ENCODE results near the gene CAMTA2. TPM values are rescaled to one million over a fixed set of nuclear protein-coding genes. Genes with fewer than 3 reads are reported as not detected.

The CAMTA2 gene
- total and polyA plus RNA-seq, 3 experiments from 2014 or later = 19.6 to 90.6 (median 85.6) TPM

DNA sequence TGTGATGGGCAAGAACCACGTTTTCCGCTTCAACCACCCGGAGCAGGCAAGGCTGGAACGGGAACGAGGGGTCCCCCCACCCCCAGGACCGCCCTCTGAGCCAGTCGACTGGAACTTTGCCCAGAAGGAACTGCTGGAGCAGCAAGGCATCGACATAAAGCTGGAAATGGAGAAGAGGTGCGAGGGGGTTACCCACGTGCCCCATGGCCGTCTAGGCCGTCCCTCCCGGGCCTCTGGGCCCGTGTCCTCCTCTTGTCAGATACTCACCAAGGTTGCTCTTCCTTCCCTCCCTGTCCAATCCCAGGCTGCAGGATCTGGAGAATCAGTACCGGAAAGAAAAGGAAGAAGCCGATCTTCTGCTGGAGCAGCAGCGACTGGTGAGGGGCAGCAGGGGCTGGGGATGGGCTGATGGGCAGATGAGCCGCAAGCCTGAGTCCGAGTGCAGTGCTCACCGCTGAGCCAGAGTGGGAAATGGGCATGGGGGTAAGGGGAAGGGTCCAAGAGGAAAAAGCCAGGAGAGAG is 33.1 kb upstream of the CAMTA2 start:
- no peak for DNase-seq
- ChIA-PET POLR2A (no interaction called here), CTCF (interaction anchor here (1.0 to 1.9 kb wide), 3 partner anchors 8 to 80 kb away, joined by 3 to 10 read pairs (median 4); partner anchors contain the start of genes RNF167 and SLC25A11)
- no peaks in the 10 kb centered on the region for H3K9me3 ChIP-seq (ENCODE audit: low read length)
- H3K27ac Mint-ChIP-seq = no peak overlapping the region
- H3K9me3 Mint-ChIP-seq = no peaks in the 10 kb centered on the region
- H3K36me3 ChIP-seq (ENCODE audit: insufficient read depth, low read length) = peaks cover 6% of the 10 kb centered on the region
- no peak overlapping the region for H3K4me3 Mint-ChIP-seq
- peaks cover 0 to 62% (median 12%) of the 10 kb centered on the region in 3 donors for H3K36me3 Mint-ChIP-seq
- H3K4me3 ChIP-seq (ENCODE audit: low read length) = no peak overlapping the region
- peaks cover 0 to 8% (median 0%) of the 10 kb centered on the region in 3 donors for H3K4me1 Mint-ChIP-seq
- H3K27me3 Mint-ChIP-seq = no peaks in the 10 kb centered on the region
- H3K4me1 ChIP-seq (ENCODE audit: insufficient read depth, low read length) = no peaks in the 10 kb centered on the region
- H3K27ac ChIP-seq (ENCODE audit: low read depth, low read length) = no peak overlapping the region
- H3K27me3 ChIP-seq (ENCODE audit: insufficient read depth, low read length, poor library complexity, severe bottlenecking) = no peaks in the 10 kb centered on the region

DNA sequence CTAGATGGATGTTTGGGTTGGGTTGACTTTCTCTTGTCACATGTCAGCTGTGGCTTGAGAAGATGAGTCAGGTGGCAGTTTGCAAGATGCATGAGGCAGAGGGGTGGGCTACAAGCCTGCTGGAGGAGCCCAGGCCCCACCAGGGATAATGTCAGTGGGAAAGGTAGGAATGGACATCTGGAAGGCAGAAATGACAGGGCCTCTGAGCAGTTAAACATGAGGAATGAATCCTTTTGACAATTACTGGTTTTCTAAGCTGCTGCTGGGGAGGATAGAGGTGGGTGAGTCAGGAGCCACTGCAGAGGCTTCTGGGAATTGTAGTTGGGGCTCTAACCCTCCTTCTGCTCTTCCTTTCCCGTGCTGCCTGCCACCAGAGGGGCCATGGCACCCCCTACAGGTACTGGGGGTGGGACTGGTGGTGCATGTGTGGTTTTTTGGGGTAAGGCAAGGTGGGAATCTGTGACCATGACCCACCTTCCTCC is 32.0 kb upstream of the CAMTA2 start:
- peaks cover 6% of the 10 kb centered on the region for H3K36me3 ChIP-seq (ENCODE audit: insufficient read depth, low read length)
- no peak overlapping the region for H3K27ac ChIP-seq (ENCODE audit: low read depth, low read length)
- peak in 3 of 5 donors; percentile 35 to 69 (median 49) for DNase-seq
- H3K9me3 ChIP-seq (ENCODE audit: low read length) = no peaks in the 10 kb centered on the region
- Mint-ChIP-seq H3K27me3 (no peaks in the 10 kb centered on the region), H3K36me3 (peaks cover 0 to 68% (median 11%) of the 10 kb centered on the region in 3 donors), H3K4me3 (no peak overlapping the region), H3K27ac (peak overlapping the region in 3 of 8 donors; percentile 18 to 89 (median 26)), H3K9me3 (no peaks in the 10 kb centered on the region), H3K4me1 (peaks cover 0 to 8% (median 0%) of the 10 kb centered on the region in 3 donors)
- H3K4me1 ChIP-seq (ENCODE audit: insufficient read depth, low read length) = no peaks in the 10 kb centered on the region
- no peak overlapping the region for H3K4me3 ChIP-seq (ENCODE audit: low read length)
- CTCF ChIA-PET = interaction anchor here (0.9 to 1.9 kb wide), 7 partner anchors 9 to 110 kb away, joined by 3 to 10 read pairs (median 4); partner anchors contain the start of genes ENO3, RNF167 and SLC25A11
- POLR2A ChIA-PET = interaction anchor here (1.1 kb wide), 1 partner anchor 30 kb away, joined by 4 read pairs; no protein-coding TSS in a partner anchor
- no peaks in the 10 kb centered on the region for H3K27me3 ChIP-seq (ENCODE audit: insufficient read depth, low read length, poor library complexity, severe bottlenecking)

DNA sequence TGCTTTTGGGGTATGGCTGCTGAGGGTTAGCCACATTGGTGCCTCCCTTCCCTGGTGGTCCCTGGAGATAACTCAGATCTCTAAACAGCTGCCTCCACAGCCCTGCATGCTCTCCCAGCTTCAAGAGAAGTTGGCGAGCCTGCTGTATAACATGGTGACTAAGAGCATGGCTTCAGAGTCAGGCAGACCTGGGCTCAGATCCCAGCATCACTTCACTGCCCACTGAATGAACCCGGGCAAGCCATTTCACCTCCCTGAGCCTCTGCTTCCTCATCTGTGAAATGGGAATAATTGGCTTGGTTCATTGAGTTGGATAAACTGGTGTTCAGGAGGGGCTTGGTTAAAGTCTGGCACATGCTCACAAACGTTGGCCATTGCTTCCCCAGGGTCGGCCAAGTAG is 26.9 kb upstream of the CAMTA2 start:
- DNase-seq = no peak
- H3K27ac ChIP-seq (ENCODE audit: low read depth, low read length) = no peak overlapping the region
- H3K36me3 ChIP-seq (ENCODE audit: insufficient read depth, low read length) = no peaks in the 10 kb centered on the region
- POLR2A ChIA-PET = no interaction called here
- Mint-ChIP-seq H3K4me3 (no peak overlapping the region), H3K36me3 (peaks cover 0 to 58% (median 9%) of the 10 kb centered on the region in 3 donors), H3K27me3 (no peaks in the 10 kb centered on the region), H3K27ac (peak overlapping the region in 2 of 8 donors; percentile 32 to 36), H3K9me3 (no peaks in the 10 kb centered on the region), H3K4me1 (peaks cover 0 to 5% (median 3%) of the 10 kb centered on the region in 3 donors)
- H3K4me3 ChIP-seq (ENCODE audit: low read length) = no peak overlapping the region
- CTCF ChIA-PET = no interaction called here
- no peaks in the 10 kb centered on the region for H3K4me1 ChIP-seq (ENCODE audit: insufficient read depth, low read length)
- no peaks in the 10 kb centered on the region for H3K27me3 ChIP-seq (ENCODE audit: insufficient read depth, low read length, poor library complexity, severe bottlenecking)
- H3K9me3 ChIP-seq (ENCODE audit: low read length) = no peaks in the 10 kb centered on the region

DNA sequence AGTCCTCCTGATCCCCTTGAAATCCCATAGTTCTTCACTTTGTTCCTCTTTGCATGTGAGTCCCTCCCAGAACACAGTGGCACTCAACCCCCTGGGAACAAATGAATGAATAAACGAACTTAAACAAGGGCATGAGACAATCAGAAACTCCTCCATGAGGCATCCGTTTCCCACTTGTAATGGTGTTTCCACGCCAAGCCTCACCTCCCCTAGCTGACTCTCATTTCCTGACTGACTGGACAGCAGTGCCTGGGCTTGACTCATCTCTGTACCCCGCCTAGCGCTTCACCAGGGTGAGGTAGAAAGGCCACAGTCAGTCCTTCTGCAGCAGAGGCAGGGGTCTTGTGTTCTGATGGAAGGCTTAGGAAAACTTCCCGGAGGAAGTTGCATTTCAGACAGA is 24.5 kb upstream of the CAMTA2 start:
- H3K9me3 ChIP-seq (ENCODE audit: low read length) = no peaks in the 10 kb centered on the region
- no peaks in the 10 kb centered on the region for H3K4me1 ChIP-seq (ENCODE audit: insufficient read depth, low read length)
- DNase-seq = no peak
- H3K9me3 Mint-ChIP-seq = no peaks in the 10 kb centered on the region
- H3K36me3 ChIP-seq (ENCODE audit: insufficient read depth, low read length) = no peaks in the 10 kb centered on the region
- H3K27me3 Mint-ChIP-seq = no peaks in the 10 kb centered on the region
- no peak overlapping the region for H3K27ac ChIP-seq (ENCODE audit: low read depth, low read length)
- ChIA-PET CTCF (no interaction called here), POLR2A (no interaction called here)
- H3K4me3 Mint-ChIP-seq = no peak overlapping the region
- peaks cover 0 to 5% (median 0%) of the 10 kb centered on the region in 3 donors for H3K4me1 Mint-ChIP-seq
- peak overlapping the region in 2 of 8 donors; percentile 63 to 70 for H3K27ac Mint-ChIP-seq
- peaks cover 0 to 66% (median 16%) of the 10 kb centered on the region in 3 donors for H3K36me3 Mint-ChIP-seq
- H3K27me3 ChIP-seq (ENCODE audit: insufficient read depth, low read length, poor library complexity, severe bottlenecking) = no peaks in the 10 kb centered on the region
- H3K4me3 ChIP-seq (ENCODE audit: low read length) = no peak overlapping the region

DNA sequence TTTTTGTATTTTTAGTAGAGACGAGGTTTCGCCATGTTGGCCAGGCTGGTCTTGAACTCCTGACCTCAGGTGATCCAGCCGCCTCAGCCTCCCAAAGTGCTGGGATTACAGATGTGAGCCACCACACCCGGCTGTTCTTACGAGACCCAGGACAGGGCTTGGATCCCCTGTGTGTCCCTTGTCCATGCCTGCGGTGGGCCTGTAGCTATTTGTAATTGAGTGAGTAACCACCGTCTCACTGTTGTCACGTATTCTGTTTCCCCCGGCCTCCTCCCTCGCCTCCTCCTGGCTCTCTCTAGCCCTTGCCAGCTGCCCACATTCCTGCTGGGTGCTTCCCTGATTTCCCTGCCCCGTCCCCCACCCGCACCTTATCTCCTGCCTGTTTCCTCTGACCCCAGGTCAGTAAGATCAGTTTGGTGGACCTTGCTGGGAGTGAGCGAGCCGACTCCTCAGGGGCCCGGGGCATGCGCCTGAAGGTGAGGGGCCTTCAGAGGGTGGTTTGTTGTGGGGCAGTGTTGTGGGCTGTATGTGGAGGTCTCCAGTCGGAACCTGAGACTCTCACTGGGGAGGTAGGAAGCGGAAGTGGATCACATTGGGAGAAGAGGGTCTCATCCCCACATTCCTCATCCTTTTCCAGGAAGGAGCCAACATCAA is 15.9 kb upstream of the CAMTA2 start:
- H3K4me3 ChIP-seq (ENCODE audit: low read length) = no peak overlapping the region
- CTCF ChIA-PET = interaction anchor here (1.4 kb wide), 2 partner anchors 14 to 58 kb away, joined by 3 read pairs; no protein-coding TSS in a partner anchor

DNA sequence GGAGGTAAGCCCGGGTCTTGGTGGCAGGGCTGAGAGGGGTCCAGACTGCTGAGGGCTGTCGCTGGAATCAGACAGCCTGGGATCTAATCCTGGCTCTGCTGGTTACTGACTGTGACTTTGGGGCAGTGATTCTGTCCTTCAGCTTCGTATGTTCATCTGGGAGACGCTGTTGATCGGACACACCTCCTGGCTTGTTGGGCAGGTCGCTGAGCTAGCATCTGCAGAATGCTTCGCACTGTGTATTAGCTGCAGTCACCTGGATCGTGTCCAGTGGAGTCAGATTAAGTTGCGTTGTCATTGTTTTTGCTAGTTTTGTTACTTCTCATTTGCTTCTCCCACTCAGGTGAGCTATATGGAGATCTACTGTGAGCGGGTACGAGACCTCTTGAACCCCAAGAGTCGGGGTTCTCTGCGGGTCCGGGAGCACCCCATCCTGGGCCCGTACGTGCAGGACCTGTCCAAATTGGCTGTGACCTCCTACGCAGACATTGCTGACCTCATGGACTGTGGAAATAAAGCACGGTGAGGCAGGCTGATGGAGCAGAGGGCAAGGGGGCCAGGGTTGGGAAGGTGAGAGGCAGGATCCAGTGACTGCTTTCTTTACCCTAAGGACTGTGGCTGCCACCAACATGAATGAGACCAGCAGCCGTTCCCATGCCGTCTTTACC is 14.8 kb upstream of the CAMTA2 start:
- no peak for DNase-seq
- H3K9me3 ChIP-seq (ENCODE audit: low read length) = no peaks in the 10 kb centered on the region
- Mint-ChIP-seq H3K27ac (no peak overlapping the region), H3K4me3 (peak overlapping the region in 1 of 7 donors; percentile 59), H3K36me3 (peaks cover 14 to 58% (median 20%) of the 10 kb centered on the region in 3 donors), H3K27me3 (no peaks in the 10 kb centered on the region), H3K9me3 (no peaks in the 10 kb centered on the region), H3K4me1 (peaks cover 13 to 21% (median 21%) of the 10 kb centered on the region in 3 donors)
- ChIA-PET CTCF (interaction anchor here (0.6 to 1.4 kb wide), 3 partner anchors 13 to 59 kb away, joined by 3 read pairs; no protein-coding TSS in a partner anchor), POLR2A (no interaction called here)
- peaks cover 23% of the 10 kb centered on the region for H3K36me3 ChIP-seq (ENCODE audit: insufficient read depth, low read length)
- H3K4me3 ChIP-seq (ENCODE audit: low read length) = no peak overlapping the region
- peaks cover 14% of the 10 kb centered on the region for H3K4me1 ChIP-seq (ENCODE audit: insufficient read depth, low read length)
- no peak overlapping the region for H3K27ac ChIP-seq (ENCODE audit: low read depth, low read length)
- no peaks in the 10 kb centered on the region for H3K27me3 ChIP-seq (ENCODE audit: insufficient read depth, low read length, poor library complexity, severe bottlenecking)

More for the DNA sequence above, 15.9 kb upstream of the CAMTA2 start:
- Histone ChIP-seq H3K27ac (ENCODE audit: low read depth, low read length) (no peak overlapping the region), H3K9me3 (ENCODE audit: low read length) (no peaks in the 10 kb centered on the region), H3K27me3 (ENCODE audit: insufficient read depth, low read length, poor library complexity, severe bottlenecking) (no peaks in the 10 kb centered on the region), H3K4me1 (ENCODE audit: insufficient read depth, low read length) (peaks cover 11% of the 10 kb centered on the region), H3K36me3 (ENCODE audit: insufficient read depth, low read length) (peaks cover 23% of the 10 kb centered on the region)
- H3K27ac Mint-ChIP-seq = peak overlapping the region in 1 of 8 donors; percentile 9
- H3K4me1 Mint-ChIP-seq = peaks cover 13 to 21% (median 19%) of the 10 kb centered on the region in 3 donors
- no peaks in the 10 kb centered on the region for H3K27me3 Mint-ChIP-seq
- peak overlapping the region in 1 of 7 donors; percentile 13 for H3K4me3 Mint-ChIP-seq
- H3K36me3 Mint-ChIP-seq = peaks cover 14 to 69% (median 26%) of the 10 kb centered on the region in 3 donors
- DNase-seq = peak in 1 of 5 donors; percentile 36
- no peaks in the 10 kb centered on the region for H3K9me3 Mint-ChIP-seq
- POLR2A ChIA-PET = no interaction called here

DNA sequence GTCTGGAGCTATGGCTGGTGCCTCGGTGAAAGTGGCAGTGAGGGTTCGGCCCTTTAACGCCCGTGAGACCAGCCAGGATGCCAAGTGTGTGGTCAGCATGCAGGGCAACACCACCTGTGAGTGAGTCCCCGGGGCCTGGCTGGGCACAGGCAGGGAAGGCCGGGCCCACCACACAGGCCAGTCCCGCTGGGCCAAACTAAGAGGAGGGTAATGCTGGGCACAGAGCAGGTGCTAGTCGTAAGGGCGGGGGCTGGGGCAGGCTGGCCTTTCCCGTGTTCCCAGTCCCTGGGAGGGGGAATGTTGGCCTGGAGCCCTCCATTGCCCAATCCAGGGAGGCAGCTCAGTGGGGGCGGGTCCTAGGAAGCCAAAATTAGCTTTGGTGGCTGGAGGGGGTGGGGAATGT is 12.8 kb upstream of the CAMTA2 start:
- H3K9me3 ChIP-seq (ENCODE audit: low read length) = no peaks in the 10 kb centered on the region
- no peaks in the 10 kb centered on the region for H3K27me3 ChIP-seq (ENCODE audit: insufficient read depth, low read length, poor library complexity, severe bottlenecking)
- H3K4me1 ChIP-seq (ENCODE audit: insufficient read depth, low read length) = peaks cover 21% of the 10 kb centered on the region
- Mint-ChIP-seq H3K36me3 (peaks cover 12 to 46% (median 14%) of the 10 kb centered on the region in 3 donors), H3K9me3 (no peaks in the 10 kb centered on the region), H3K4me3 (peak overlapping the region in 4 of 7 donors; percentile 5 to 84 (median 78)), H3K4me1 (peaks cover 18 to 31% (median 24%) of the 10 kb centered on the region in 3 donors), H3K27me3 (no peaks in the 10 kb centered on the region), H3K27ac (peak overlapping the region in 1 of 8 donors; percentile 30)
- ChIA-PET POLR2A (interaction anchor here (0.7 kb wide), 1 partner anchor 32 kb away, joined by 3 read pairs; no protein-coding TSS in a partner anchor), CTCF (interaction anchor here (0.9 kb wide), 1 partner anchor 14 kb away, joined by 3 read pairs; no protein-coding TSS in a partner anchor)
- H3K4me3 ChIP-seq (ENCODE audit: low read length) = no peak overlapping the region
- no peak overlapping the region for H3K27ac ChIP-seq (ENCODE audit: low read depth, low read length)
- peak in 1 of 5 donors; percentile 36 for DNase-seq
- H3K36me3 ChIP-seq (ENCODE audit: insufficient read depth, low read length) = peaks cover 21% of the 10 kb centered on the region

Data from CD8-positive, alpha-beta memory T cell (primary cell).